GM12878 (cell line): ENCODE data around the gene TMEM52B. TPM values are rescaled to one million over a fixed set of nuclear protein-coding genes. Genes with fewer than 3 reads are reported as not detected.
"Not testable (repeated sequence)": the region's sequence is repeated elsewhere in the genome, so short reads cannot be mapped to it uniquely, and the experiment has no call there.

Experiments
- ATAC-seq: fragments of 200-7000 bp; cut with Tn5 transposase; 3 replicates; pipeline ENCODE4 v1.9.1; 2020; ENCODE audit warnings: mild to moderate bottlenecking, moderate library complexity
- BruUV-seq: library from RNA; stranded (reverse); fragments of 400-500 nt; replicated peaks from 2 replicates; lab custom pipeline; 2021; lab: Mats Ljungman, UMichigan
- CTCF ChIA-PET: fragments of 300-600 bp; sonication (Branson Sonifier 250); formaldehyde crosslinking; extraction: SDS; loops from one replicate; lab custom pipeline; 2021; ENCODE audit warnings: inconsistent platforms; lab: Yijun Ruan, JAX
- POLR2A ChIA-PET: fragments of 350-600 bp; formaldehyde crosslinking; extraction: SDS; loops from one replicate; lab custom pipeline; 2021; ENCODE audit warnings: inconsistent platforms; lab: Charles Lee
- RAD21 ChIA-PET: fragments of 300-600 bp; sonication (Branson Sonifier 250); formaldehyde crosslinking; loops from one replicate; lab custom pipeline; 2023; ENCODE audit warnings: antibody characterized with exemption; ENCODE audit not compliant: unreplicated experiment; lab: Charles Lee
- SMC1A ChIA-PET: fragments of 300-600 bp; sonication (Branson Sonifier 250); formaldehyde crosslinking; loops from one replicate; lab custom pipeline; 2023; ENCODE audit not compliant: unreplicated experiment, uncharacterized antibody; lab: Charles Lee
- DNase-seq: peaks from one replicate; pipeline ENCODE4 v3.0.0-alpha.2; 2011; ENCODE audit warnings: low read depth, low spot score
- FAIRE-seq: peaks from 3 replicates; lab custom pipeline; 2011; peaks lifted over from hg19 to GRCh38; lab: Jason Lieb, UNC
- H2AFZ ChIP-seq: 2 replicates; pipeline ENCODE4 v1.6.0; 2011; ENCODE audit warnings: low read depth, low read length, control low read depth; ENCODE audit not compliant: control insufficient read depth
- H3K27ac ChIP-seq: 2 replicates; pipeline ENCODE4 v1.5.1; 2011; ENCODE audit warnings: control low read depth; ENCODE audit not compliant: control insufficient read depth, insufficient read depth
- H3K27me3 ChIP-seq, 2 experiments: replicated peaks in 1 of 2; 2 replicates each; pipeline versions ENCODE4 v1.6.0 to v1.6.1; 2011; ENCODE audit warnings: low read length in 1 of 2; ENCODE audit not compliant: control insufficient read depth in 2 of 2, insufficient read depth in 2 of 2
- H3K36me3 ChIP-seq, 2 experiments: 2 replicates each; pipeline ENCODE4 v1.5.1; 2011; ENCODE audit warnings: low read length in 1 of 2; ENCODE audit not compliant: control insufficient read depth in 2 of 2, insufficient read depth in 2 of 2
- H3K4me1 ChIP-seq: 2 replicates; pipeline ENCODE4 v1.6.1; 2011; ENCODE audit warnings: mild to moderate bottlenecking, low read length, moderate library complexity, mixed read lengths; ENCODE audit not compliant: control insufficient read depth, insufficient read depth
- H3K4me2 ChIP-seq: 2 replicates; pipeline ENCODE4 v1.6.0; 2011; ENCODE audit warnings: control low read depth; ENCODE audit not compliant: control insufficient read depth, insufficient read depth
- H3K4me3 ChIP-seq: fragments of 200-600 bp; sonication (generic); 2 replicates; pipeline ENCODE4 v1.5.1; 2016
- H3K79me2 ChIP-seq: 2 replicates; pipeline ENCODE4 v1.6.0; 2011; ENCODE audit warnings: low read length; ENCODE audit not compliant: control insufficient read depth, insufficient read depth
- H3K9ac ChIP-seq: 2 replicates; pipeline ENCODE4 v1.8.0; 2011; ENCODE audit warnings: low read length, control low read depth, mixed read lengths; ENCODE audit not compliant: control insufficient read depth, insufficient read depth
- H3K9me3 ChIP-seq: replicated peaks from 3 replicates; pipeline ENCODE4 v1.5.1; 2011; ENCODE audit warnings: mild to moderate bottlenecking, low read length; ENCODE audit not compliant: control insufficient read depth, insufficient read depth
- H4K20me1 ChIP-seq: 2 replicates; pipeline ENCODE4 v1.6.0; 2011; ENCODE audit not compliant: control insufficient read depth, insufficient read depth
- ATF3 ChIP-seq: IDR thresholded peaks from 2 replicates; pipeline ENCODE4 v1.6.1; 2011; ENCODE audit warnings: low read depth, mild to moderate bottlenecking, low read length, moderate library complexity, borderline replicate concordance; ENCODE audit errors: extremely low read depth
- E2F8 ChIP-seq: fragments of 450-650 bp; IDR thresholded peaks from 2 replicates; pipeline ENCODE4 v1.6.1; 2018; ENCODE audit warnings: mild to moderate bottlenecking, low read depth, moderate library complexity; ENCODE audit not compliant: partially characterized antibody
- GABPA ChIP-seq: IDR thresholded peaks from 2 replicates; pipeline ENCODE4 v1.6.1; 2014; ENCODE audit warnings: antibody characterized with exemption, low read depth, mild to moderate bottlenecking, inconsistent platforms
- HDAC2 ChIP-seq: fragments of 200-600 bp; sonication (generic); IDR thresholded peaks from 2 replicates; pipeline ENCODE4 v1.6.1; 2017
- POLR2AphosphoS2 ChIP-seq: IDR thresholded peaks from 2 replicates; pipeline ENCODE4 v1.6.1; 2011; ENCODE audit warnings: low read depth, mild to moderate bottlenecking, low read length, improper control_type of control experiment, moderate library complexity
- WGBS: methylation state at CpG from one replicate; pipeline ENCODE4 v1.1.6; 2016; ENCODE audit warnings: low lambda C conversion rate; ENCODE audit not compliant: insufficient replicate concordance, insufficient coverage; ENCODE audit errors: missing lambda C conversion rate; 5-methylcytosine and 5-hydroxymethylcytosine counted together
- in situ Hi-C: fragments of 300-500 bp; cut with MboI; formaldehyde crosslinking; loops from 9 replicates; pipeline ENCODE4 v1.14.3; 2018; ENCODE audit warnings: mixed read lengths
- intact Hi-C: fragments of 100-400 bp; cut with micrococcal nuclease; formaldehyde crosslinking; loops from one replicate; pipeline ENCODE4 v1.14.2; 2022; ENCODE audit not compliant: unreplicated experiment
- polyA plus RNA-seq, 11 experiments: library from polyadenylated mRNA; depleted of rRNA in 4 of 11; unstranded in 6 of 11; stranded (reverse) in 5 of 11; fragments of >200 nt; fragmentation: Nextera tagmentation in 4 of 11; fragmentation: Illumina TruSeq in 1 of 11; extraction: Ambion mirVana in 4 of 11; extraction: Trizol in 1 of 11; gene quantifications; 1 replicate in 1 of 11; 2 replicates in 10 of 11; pipeline versions ENCODE4 v1.2.1 to v1.2.3, GENCODE V29; 2011 to 2016; ENCODE audit warnings: inconsistent platforms in 2 of 11, missing spikeins in 2 of 11, low read depth in 1 of 11
- total RNA-seq, 4 experiments: library from RNA; depleted of rRNA in 3 of 4; stranded (reverse); fragments of >200 nt in 3 of 4; fragmentation: Illumina TruSeq in 1 of 4; extraction: Trizol in 1 of 4; gene quantifications; 2 replicates each; pipeline versions ENCODE4 v1.2.1 to v1.2.3, GENCODE V29; 2013 to 2021

The TMEM52B gene
- total and polyA plus RNA-seq, 10 of the 15 experiments (the other 5 are each of a cell fraction or from before 2014, with no cell fraction given), result not detected

GRCh38 chr12:10197879-10198278 is 19.0 kb downstream of the TMEM52B start (continued):
- TF ChIP-seq E2F8 (no peak), POLR2AphosphoS2 (no peak), HDAC2 (no peak), ATF3 (no peak), GABPA (no peak)

- RAD21 ChIA-PET, result interaction anchor here (1.4 kb wide), 1 partner anchor 52 kb away, joined by 3 read pairs; no protein-coding TSS in a partner anchor
Observed at GRCh38 chr12:10204495-10204894, 25.7 kb downstream of the TMEM52B start.

More at GRCh38 chr12:10204495-10204894, 25.7 kb downstream of the TMEM52B start:
- BruUV-seq, H3K4me1 ChIP-seq, H3K27me3 ChIP-seq, H2AFZ ChIP-seq, H3K9me3 ChIP-seq, FAIRE-seq, H3K36me3 ChIP-seq, H3K4me3 ChIP-seq, POLR2A ChIA-PET, in situ Hi-C loops, SMC1A ChIA-PET, H3K79me2 ChIP-seq, H4K20me1 ChIP-seq, DNase-seq, ATAC-seq, H3K4me2 ChIP-seq, CTCF ChIA-PET, intact Hi-C loops, H3K27ac ChIP-seq, H3K9ac ChIP-seq: not testable (repeated sequence)
- 22% methylated on average over 2 of the region's 2 CpGs for WGBS
